ENCODE data around the gene SLC17A9.

The SLC17A9 gene

GRCh38 chr20:62989201-62989601 lies 36.7 kb downstream of the SLC17A9 start:
- H3K4me3 ChIP-seq (ENCODE audit: low read length), result no peak overlapping the region
- TF ChIP-seq, protein P1, sequence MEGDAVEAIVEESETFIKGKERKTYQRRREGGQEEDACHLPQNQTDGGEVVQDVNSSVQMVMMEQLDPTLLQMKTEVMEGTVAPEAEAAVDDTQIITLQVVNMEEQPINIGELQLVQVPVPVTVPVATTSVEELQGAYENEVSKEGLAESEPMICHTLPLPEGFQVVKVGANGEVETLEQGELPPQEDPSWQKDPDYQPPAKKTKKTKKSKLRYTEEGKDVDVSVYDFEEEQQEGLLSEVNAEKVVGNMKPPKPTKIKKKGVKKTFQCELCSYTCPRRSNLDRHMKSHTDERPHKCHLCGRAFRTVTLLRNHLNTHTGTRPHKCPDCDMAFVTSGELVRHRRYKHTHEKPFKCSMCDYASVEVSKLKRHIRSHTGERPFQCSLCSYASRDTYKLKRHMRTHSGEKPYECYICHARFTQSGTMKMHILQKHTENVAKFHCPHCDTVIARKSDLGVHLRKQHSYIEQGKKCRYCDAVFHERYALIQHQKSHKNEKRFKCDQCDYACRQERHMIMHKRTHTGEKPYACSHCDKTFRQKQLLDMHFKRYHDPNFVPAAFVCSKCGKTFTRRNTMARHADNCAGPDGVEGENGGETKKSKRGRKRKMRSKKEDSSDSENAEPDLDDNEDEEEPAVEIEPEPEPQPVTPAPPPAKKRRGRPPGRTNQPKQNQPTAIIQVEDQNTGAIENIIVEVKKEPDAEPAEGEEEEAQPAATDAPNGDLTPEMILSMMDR (IDR thresholded peaks at IDR 0.05; ENCODE audit: insufficient read depth, low read depth, low read length, missing control alignments), result no peak
- no peak for DNase-seq (ENCODE audit: low read depth)

- no peak for DNase-seq (ENCODE audit: low read depth)
- TF ChIP-seq, protein P1 (IDR thresholded peaks at IDR 0.05; ENCODE audit: insufficient read depth, low read depth, low read length, missing control alignments), result no peak
- no peak overlapping the region for H3K4me3 ChIP-seq (ENCODE audit: low read length)
Measured at GRCh38 chr20:62990306-62990825, 37.9 kb downstream of the SLC17A9 start.

GRCh38 chr20:62991196-62991807 lies 38.8 kb downstream of the SLC17A9 start:
- no peak overlapping the region for H3K4me3 ChIP-seq (ENCODE audit: low read length)
- TF ChIP-seq, protein P1 (IDR thresholded peaks at IDR 0.05; ENCODE audit: insufficient read depth, low read depth, low read length, missing control alignments), result no peak
- no peak for DNase-seq (ENCODE audit: low read depth)

DNA sequence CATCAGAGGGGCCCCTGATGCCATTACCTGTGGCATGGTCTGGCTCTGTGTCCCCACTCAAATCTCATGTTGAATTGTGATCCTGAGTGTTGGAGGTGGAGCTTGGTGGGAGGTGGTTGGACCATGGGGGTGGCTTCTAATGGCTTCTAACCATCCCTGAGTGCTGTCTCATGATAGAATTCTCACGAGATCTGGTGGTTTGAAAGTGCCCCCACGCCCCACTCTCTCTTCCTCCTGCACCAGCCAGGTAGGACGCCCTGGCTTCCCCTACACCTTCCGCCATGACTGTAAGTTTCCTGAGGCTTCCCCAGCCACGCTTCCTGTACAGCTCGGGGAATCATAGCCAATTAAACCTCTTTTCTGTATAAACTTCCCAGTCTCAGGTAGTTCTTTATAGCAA lies 39.4 kb downstream of the SLC17A9 start:
- TF ChIP-seq, protein P1 (IDR thresholded peaks at IDR 0.05; ENCODE audit: insufficient read depth, low read depth, low read length, missing control alignments), result no peak
- no peak for DNase-seq (ENCODE audit: low read depth)
- no peak overlapping the region for H3K4me3 ChIP-seq (ENCODE audit: low read length)

DNA sequence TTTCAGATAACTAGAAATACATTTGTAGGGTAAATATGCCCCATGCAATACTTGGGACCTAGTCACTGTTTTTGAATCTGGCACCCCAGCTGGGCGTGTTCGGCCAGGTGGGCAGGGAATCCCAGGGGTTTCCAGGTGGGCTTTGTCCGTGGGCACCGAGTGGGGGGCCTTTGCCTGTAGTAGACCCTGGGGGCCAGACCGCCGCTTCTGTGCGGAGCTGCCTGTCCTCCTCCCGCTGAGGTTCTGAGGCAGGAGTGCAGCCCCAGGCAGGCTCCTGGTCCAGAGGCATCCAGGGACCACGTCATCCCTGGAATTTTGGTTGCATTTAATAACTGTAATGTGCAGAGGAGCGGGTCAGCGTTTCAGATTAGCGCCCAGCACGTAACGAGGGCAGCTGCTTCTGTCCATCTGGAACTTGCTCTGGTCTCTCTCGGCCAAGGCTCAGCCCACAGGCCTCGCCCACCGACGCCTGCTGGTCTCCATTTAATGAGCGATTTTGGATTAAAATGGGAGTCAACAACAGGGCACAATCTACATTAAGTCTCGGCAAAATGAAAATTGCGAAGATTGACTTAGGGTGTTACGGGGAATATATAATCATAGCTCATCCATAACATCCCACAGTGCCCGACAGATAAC lies 41.5 kb downstream of the SLC17A9 start:
- no peak for DNase-seq (ENCODE audit: low read depth)
- H3K4me3 ChIP-seq (ENCODE audit: low read length), result no peak overlapping the region
- TF ChIP-seq, protein P1 (IDR thresholded peaks at IDR 0.05; ENCODE audit: insufficient read depth, low read depth, low read length, missing control alignments), result no peak

GRCh38 chr20:62994869-62995281 lies 42.4 kb downstream of the SLC17A9 start:
- no peak overlapping the region for H3K4me3 ChIP-seq (ENCODE audit: low read length)
- no peak for DNase-seq (ENCODE audit: low read depth)
- TF ChIP-seq, protein P1 (IDR thresholded peaks at IDR 0.05; ENCODE audit: insufficient read depth, low read depth, low read length, missing control alignments), result no peak
